Peyer's patch (tissue), 4 donors: Measurements from ENCODE around the gene NSUN7. TPM values are rescaled to one million over a fixed set of nuclear protein-coding genes. Genes with fewer than 3 reads are reported as not detected.

Experiments used
- DNase-seq, 3 donors: peaks; one replicate each; pipeline ENCODE4 v3.0.0-alpha.2; 2017 to 2019
- H3K27ac ChIP-seq, 4 donors: fragments of 200-600 bp; sonication (generic); one replicate each; pipeline ENCODE4 v1.5.1; 2016 to 2019
- H3K27me3 ChIP-seq, 2 donors: fragments of 200-600 bp; sonication (generic); one replicate each; pipeline ENCODE4 v1.5.1; 2019
- H3K36me3 ChIP-seq, 3 donors: fragments of 200-600 bp; sonication (generic); one replicate each; pipeline ENCODE4 v1.5.1; 2016 to 2019
- H3K4me1 ChIP-seq, 4 donors: fragments of 200-600 bp; sonication (generic); one replicate each; pipeline ENCODE4 v1.5.1; 2016 to 2019
- H3K4me3 ChIP-seq, 4 donors: fragments of 200-600 bp; sonication (generic); 1 replicate in 3 of 4; 2 replicates in 1 of 4; pipeline ENCODE4 v1.5.1; 2016 to 2019; ENCODE audit warnings: mild to moderate bottlenecking in 1 of 4
- H3K9me3 ChIP-seq, 4 donors: fragments of 200-600 bp; sonication (generic); one replicate each; pipeline ENCODE4 v1.5.1; 2016 to 2019; ENCODE audit warnings: mild to moderate bottlenecking in 1 of 4
- POLR2A ChIP-seq, 2 donors: fragments of 450-650 bp; IDR thresholded peaks; one replicate each; pipeline ENCODE4 v1.5.1; 2017; ENCODE audit warnings: antibody characterized with exemption in 2 of 2, mild to moderate bottlenecking in 2 of 2, moderate library complexity in 2 of 2
- total RNA-seq, 4 donors: library from RNA; depleted of rRNA; stranded (reverse); fragments of >200 nt; gene quantifications; one replicate each; pipeline ENCODE4 v1.1.0, GENCODE V29; 2016
- TF ChIP-seq, protein P1 (sequence below), 6 experiments: fragments of 450-650 bp in 4 of 6; fragments of 200-600 bp in 2 of 6; sonication (generic) in 1 of 6; IDR thresholded peaks; one replicate each; pipeline ENCODE4 v1.5.1; 2017 to 2019; ENCODE audit warnings: antibody characterized with exemption in 6 of 6, mild to moderate bottlenecking in 3 of 6, moderate library complexity in 1 of 6

The NSUN7 gene
- total RNA-seq, 4 donors from 2014 or later, result 4.9 to 10.7 (median 9.7) TPM

GRCh38 chr4:40734497-40734896 lies 15.3 kb upstream of the NSUN7 start:
- H3K4me3 ChIP-seq, result no peak overlapping the region
- DNase-seq, result no peak
- H3K27me3 ChIP-seq, result no peaks in the 10 kb centered on the region

DNA sequence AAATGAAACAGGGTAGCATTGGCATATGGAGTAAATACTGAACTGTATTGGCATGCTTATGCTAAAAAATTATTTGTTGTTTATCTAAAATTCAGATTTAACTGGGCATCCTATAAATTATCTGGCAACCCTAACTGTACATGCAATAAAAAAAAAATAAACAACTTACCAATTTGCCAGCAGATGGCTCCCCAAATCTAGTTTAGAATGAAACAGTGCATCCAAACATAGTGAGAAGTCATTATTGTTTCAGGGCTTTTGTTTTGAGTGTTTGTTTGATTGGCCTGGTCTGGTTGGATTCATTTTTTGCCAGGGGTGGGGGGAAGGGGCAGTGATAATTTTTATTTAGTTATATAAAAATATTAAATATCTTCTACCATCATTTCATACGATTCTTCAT lies 12.8 kb upstream of the NSUN7 start:
- no peak overlapping the region for H3K4me3 ChIP-seq

More at GRCh38 chr4:40734497-40734896, 15.3 kb upstream of the NSUN7 start:
- Histone ChIP-seq H3K36me3 (no peaks in the 10 kb centered on the region), H3K4me1 (peaks cover 0 to 4% (median 0%) of the 10 kb centered on the region in 4 donors), H3K27ac (no peak overlapping the region), H3K9me3 (no peaks in the 10 kb centered on the region)
- no peak for TF ChIP-seq POLR2A (IDR thresholded peaks at IDR 0.05)
- TF ChIP-seq, protein P1, sequence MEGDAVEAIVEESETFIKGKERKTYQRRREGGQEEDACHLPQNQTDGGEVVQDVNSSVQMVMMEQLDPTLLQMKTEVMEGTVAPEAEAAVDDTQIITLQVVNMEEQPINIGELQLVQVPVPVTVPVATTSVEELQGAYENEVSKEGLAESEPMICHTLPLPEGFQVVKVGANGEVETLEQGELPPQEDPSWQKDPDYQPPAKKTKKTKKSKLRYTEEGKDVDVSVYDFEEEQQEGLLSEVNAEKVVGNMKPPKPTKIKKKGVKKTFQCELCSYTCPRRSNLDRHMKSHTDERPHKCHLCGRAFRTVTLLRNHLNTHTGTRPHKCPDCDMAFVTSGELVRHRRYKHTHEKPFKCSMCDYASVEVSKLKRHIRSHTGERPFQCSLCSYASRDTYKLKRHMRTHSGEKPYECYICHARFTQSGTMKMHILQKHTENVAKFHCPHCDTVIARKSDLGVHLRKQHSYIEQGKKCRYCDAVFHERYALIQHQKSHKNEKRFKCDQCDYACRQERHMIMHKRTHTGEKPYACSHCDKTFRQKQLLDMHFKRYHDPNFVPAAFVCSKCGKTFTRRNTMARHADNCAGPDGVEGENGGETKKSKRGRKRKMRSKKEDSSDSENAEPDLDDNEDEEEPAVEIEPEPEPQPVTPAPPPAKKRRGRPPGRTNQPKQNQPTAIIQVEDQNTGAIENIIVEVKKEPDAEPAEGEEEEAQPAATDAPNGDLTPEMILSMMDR (IDR thresholded peaks at IDR 0.05), result no peak

GRCh38 chr4:40737879-40738278 lies 11.9 kb upstream of the NSUN7 start:
- no peaks in the 10 kb centered on the region for H3K9me3 ChIP-seq
- DNase-seq, result no peak
- H3K4me1 ChIP-seq, result no peaks in the 10 kb centered on the region
- H3K36me3 ChIP-seq, result no peaks in the 10 kb centered on the region
- no peak overlapping the region for H3K27ac ChIP-seq
- no peaks in the 10 kb centered on the region for H3K27me3 ChIP-seq
- no peak for TF ChIP-seq POLR2A (IDR thresholded peaks at IDR 0.05)
- TF ChIP-seq, protein P1 (IDR thresholded peaks at IDR 0.05), result no peak
- H3K4me3 ChIP-seq, result no peak overlapping the region

More for the DNA sequence above, 12.8 kb upstream of the NSUN7 start:
- TF ChIP-seq, protein P1 (IDR thresholded peaks at IDR 0.05), result peak in 3 of 6 experiments; percentile 44 to 47 (median 45)
- TF ChIP-seq POLR2A (IDR thresholded peaks at IDR 0.05), result no peak
- Histone ChIP-seq H3K27me3 (no peaks in the 10 kb centered on the region), H3K36me3 (no peaks in the 10 kb centered on the region), H3K4me1 (peaks cover 0 to 2% (median 0%) of the 10 kb centered on the region in 4 donors), H3K27ac (no peak overlapping the region), H3K9me3 (no peaks in the 10 kb centered on the region)
- DNase-seq, result no peak

DNA sequence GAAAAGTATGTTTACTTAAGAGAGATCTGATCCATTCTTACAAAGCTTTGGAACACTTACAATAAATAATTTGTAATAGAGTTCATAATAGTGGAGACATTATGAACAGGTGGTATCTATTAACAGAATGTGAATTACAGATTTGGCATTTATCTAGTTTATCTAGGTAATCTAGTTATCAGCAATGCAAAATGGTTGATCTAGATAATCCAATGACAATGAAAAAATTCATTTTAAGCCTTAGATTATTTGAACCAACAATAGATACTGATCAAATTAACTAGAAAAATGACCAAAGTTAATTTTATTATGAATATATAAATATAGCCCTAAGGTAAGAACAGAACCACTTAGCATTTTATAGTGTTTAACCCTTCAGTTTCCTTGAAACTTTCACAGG lies 10.4 kb upstream of the NSUN7 start:
- Histone ChIP-seq H3K27ac (no peak overlapping the region), H3K9me3 (no peaks in the 10 kb centered on the region), H3K4me1 (no peaks in the 10 kb centered on the region), H3K4me3 (no peak overlapping the region), H3K36me3 (no peaks in the 10 kb centered on the region), H3K27me3 (no peaks in the 10 kb centered on the region)
- DNase-seq, result no peak
- no peak for TF ChIP-seq POLR2A (IDR thresholded peaks at IDR 0.05)
- TF ChIP-seq, protein P1 (IDR thresholded peaks at IDR 0.05), result no peak

DNA sequence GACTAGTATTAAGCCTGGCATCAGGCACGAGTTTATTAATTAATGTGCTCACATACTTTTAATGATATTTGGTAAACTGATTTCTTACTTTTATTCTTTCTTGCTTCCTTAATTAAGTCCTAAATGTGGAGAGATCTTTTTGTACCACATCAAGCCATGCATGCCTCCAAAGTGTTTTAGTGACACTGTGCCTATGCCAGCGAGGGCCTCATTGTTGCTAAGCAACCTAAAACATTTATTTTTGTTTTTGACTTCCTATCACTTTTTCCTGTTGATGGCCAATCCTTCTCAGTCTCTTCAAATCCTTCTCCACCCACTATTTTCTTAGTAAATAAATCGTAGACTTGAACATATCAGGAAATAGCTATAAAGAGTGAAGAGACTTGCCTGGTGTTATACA lies 5.5 kb upstream of the NSUN7 start:
- Histone ChIP-seq H3K27me3 (no peaks in the 10 kb centered on the region), H3K36me3 (no peaks in the 10 kb centered on the region), H3K4me1 (no peaks in the 10 kb centered on the region), H3K9me3 (no peaks in the 10 kb centered on the region), H3K4me3 (no peak overlapping the region), H3K27ac (no peak overlapping the region)
- DNase-seq, result no peak
- no peak for TF ChIP-seq POLR2A (IDR thresholded peaks at IDR 0.05)
- TF ChIP-seq, protein P1 (IDR thresholded peaks at IDR 0.05), result no peak
